ENCODE results near the gene ARSI. TPM values are rescaled to one million over a fixed set of nuclear protein-coding genes. Genes with fewer than 3 reads are reported as not detected.
A peak's percentile ranks its signal among the peaks of the same experiment; 100 is the strongest.

Gene ARSI
- total RNA-seq, 1 donor from 2014 or later = 4.2 TPM

GRCh38 chr5:150335778-150336177 is 33.1 kb upstream of the ARSI start:
- Mint-ChIP-seq H3K27ac (no peak overlapping the region), H3K9me3 (no peaks in the 10 kb centered on the region), H3K27me3 (ENCODE audit: insufficient read depth, low read depth) (peaks cover 2% of the 10 kb centered on the region), H3K4me3 (no peak overlapping the region), H3K36me3 (no peaks in the 10 kb centered on the region), H3K4me1 (peaks cover 13% of the 10 kb centered on the region)
- H3K79me2 ChIP-seq (ENCODE audit: low read depth) = no peaks in the 10 kb centered on the region
- H3K4me3 ChIP-seq = no peak overlapping the region
- DNase-seq (ENCODE audit: low spot score) = no peak
- H3K9me3 ChIP-seq (ENCODE audit: low read depth) = no peaks in the 10 kb centered on the region
- no peaks in the 10 kb centered on the region for H3K27me3 ChIP-seq
- no peaks in the 10 kb centered on the region for H3K4me1 ChIP-seq
- H2AFZ ChIP-seq (replicated peaks) = no peak overlapping the region
- H3K4me2 ChIP-seq = no peak overlapping the region
- no peaks in the 10 kb centered on the region for H3K36me3 ChIP-seq
- H4K20me1 ChIP-seq (ENCODE audit: low read depth) = no peaks in the 10 kb centered on the region
- H3F3A ChIP-seq (ENCODE audit: low read depth) = no peaks in the 10 kb centered on the region
- H3K27ac ChIP-seq = no peak overlapping the region
- H3K9ac ChIP-seq = no peak overlapping the region
- TF ChIP-seq CTCF (IDR thresholded peaks at IDR 0.05) (no peak), EZH2phosphoT487 (IDR thresholded peaks at IDR 0.05) (no peak), EZH2 (IDR thresholded peaks at IDR 0.05) (no peak)

GRCh38 chr5:150333400-150333799 is 30.7 kb upstream of the ARSI start:
- H3K27me3 ChIP-seq = no peaks in the 10 kb centered on the region
- H3K27ac ChIP-seq = no peak overlapping the region
- Mint-ChIP-seq H3K4me1 (peaks cover 12% of the 10 kb centered on the region), H3K27me3 (ENCODE audit: insufficient read depth, low read depth) (peaks cover 5% of the 10 kb centered on the region), H3K27ac (no peak overlapping the region), H3K4me3 (no peak overlapping the region), H3K9me3 (no peaks in the 10 kb centered on the region), H3K36me3 (no peaks in the 10 kb centered on the region)
- H3K9ac ChIP-seq = no peak overlapping the region
- H3K36me3 ChIP-seq = no peaks in the 10 kb centered on the region
- no peak overlapping the region for H3K4me2 ChIP-seq
- no peaks in the 10 kb centered on the region for H3K4me1 ChIP-seq
- H3K9me3 ChIP-seq (ENCODE audit: low read depth) = no peaks in the 10 kb centered on the region
- no peaks in the 10 kb centered on the region for H3K79me2 ChIP-seq (ENCODE audit: low read depth)
- no peak overlapping the region for H3K4me3 ChIP-seq
- no peak overlapping the region for H2AFZ ChIP-seq (replicated peaks)
- H4K20me1 ChIP-seq (ENCODE audit: low read depth) = no peaks in the 10 kb centered on the region
- TF ChIP-seq CTCF (IDR thresholded peaks at IDR 0.05) = no peak
- TF ChIP-seq EZH2 (IDR thresholded peaks at IDR 0.05) = no peak
- no peak for TF ChIP-seq EZH2phosphoT487 (IDR thresholded peaks at IDR 0.05)
- no peaks in the 10 kb centered on the region for H3F3A ChIP-seq (ENCODE audit: low read depth)
- no peak for DNase-seq (ENCODE audit: low spot score)

- Histone ChIP-seq H3K9me3 (ENCODE audit: low read depth) (no peaks in the 10 kb centered on the region), H3K9ac (no peak overlapping the region), H3K36me3 (no peaks in the 10 kb centered on the region), H2AFZ (replicated peaks) (no peak overlapping the region), H3K27me3 (no peaks in the 10 kb centered on the region), H3F3A (ENCODE audit: low read depth) (no peaks in the 10 kb centered on the region), H4K20me1 (ENCODE audit: low read depth) (no peaks in the 10 kb centered on the region), H3K4me1 (peaks cover 13% of the 10 kb centered on the region), H3K79me2 (ENCODE audit: low read depth) (no peaks in the 10 kb centered on the region), H3K4me2 (no peak overlapping the region), H3K27ac (no peak overlapping the region), H3K4me3 (no peak overlapping the region)
- Mint-ChIP-seq H3K36me3 (no peaks in the 10 kb centered on the region), H3K4me3 (no peak overlapping the region), H3K27me3 (ENCODE audit: insufficient read depth, low read depth) (peaks cover 5% of the 10 kb centered on the region), H3K27ac (peak overlapping the region; percentile 43), H3K4me1 (peaks cover 29% of the 10 kb centered on the region), H3K9me3 (no peaks in the 10 kb centered on the region)
- TF ChIP-seq EZH2 (IDR thresholded peaks at IDR 0.05) (no peak), EZH2phosphoT487 (IDR thresholded peaks at IDR 0.05) (no peak), CTCF (IDR thresholded peaks at IDR 0.05) (no peak)
- no peak for DNase-seq (ENCODE audit: low spot score)
Observed at GRCh38 chr5:150329881-150330876, 27.5 kb upstream of the ARSI start.

Data from neural progenitor cell (in vitro differentiated cells).